Measurements from ENCODE around the gene TNS1.

The TNS1 gene

GRCh38 chr2:217979151-217979811, 23.5 kb downstream of the TNS1 start:
- DNase-seq, result no peak

GRCh38 chr2:217978536-217979150, 24.2 kb downstream of the TNS1 start:
- DNase-seq, result no peak

DNA sequence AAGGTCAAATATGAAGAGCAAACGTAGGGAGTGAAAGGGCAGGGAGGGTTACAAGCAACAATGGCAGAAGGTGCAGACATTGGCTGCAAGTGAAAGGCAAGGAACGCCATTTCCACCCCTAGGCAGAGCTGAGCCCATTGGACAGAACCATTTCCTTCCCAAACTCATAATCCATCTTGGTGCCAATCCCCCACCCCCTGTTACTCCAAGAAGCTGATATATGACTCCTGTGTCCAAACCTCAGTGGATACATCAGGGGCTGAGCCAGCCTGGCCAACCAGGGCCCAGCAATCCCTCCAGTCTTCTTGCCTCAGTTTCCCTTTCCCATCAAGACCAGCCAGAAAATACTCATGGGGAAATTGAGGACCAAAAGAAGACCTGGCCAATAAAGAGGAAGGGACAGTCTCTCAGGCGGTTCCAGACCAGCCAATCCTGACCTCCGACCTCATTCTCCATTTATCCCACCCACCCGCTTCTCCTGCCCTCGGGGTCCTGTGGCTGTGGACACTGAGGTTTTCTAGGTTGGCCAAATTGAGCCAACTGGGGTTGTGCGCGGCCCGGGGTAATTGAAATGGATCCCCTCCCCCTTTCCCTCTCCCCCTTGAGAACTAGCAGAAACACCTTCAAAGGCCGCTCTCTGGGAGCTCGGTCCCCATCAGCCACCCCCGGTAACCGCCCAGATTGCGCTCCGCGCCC, 24.8 kb downstream of the TNS1 start:
- DNase-seq, result no peak

DNA sequence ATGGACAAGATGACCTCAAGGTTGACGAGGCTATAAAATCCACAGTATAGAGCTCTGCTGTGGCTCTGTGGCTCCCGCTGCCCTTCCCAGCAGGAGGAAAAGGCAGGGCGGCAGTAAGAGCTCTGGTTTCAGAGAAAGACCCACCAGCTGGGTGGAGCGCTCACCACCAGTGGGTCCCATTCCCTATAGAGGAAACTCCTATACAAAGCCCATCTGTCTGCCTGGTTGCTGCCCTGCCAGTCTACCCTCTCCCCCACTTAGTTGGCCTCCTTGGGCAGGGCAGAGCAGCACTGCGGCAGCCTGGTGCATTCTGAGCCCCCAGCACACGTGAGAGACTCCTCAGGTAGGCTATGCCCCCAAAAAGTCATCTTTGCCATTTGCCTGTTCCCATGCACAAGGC, 26.5 kb downstream of the TNS1 start:
- no peak for DNase-seq

- no peak for DNase-seq
These were observed 27.2 kb downstream of the TNS1 start for GRCh38 chr2:217975626-217976025.

DNA sequence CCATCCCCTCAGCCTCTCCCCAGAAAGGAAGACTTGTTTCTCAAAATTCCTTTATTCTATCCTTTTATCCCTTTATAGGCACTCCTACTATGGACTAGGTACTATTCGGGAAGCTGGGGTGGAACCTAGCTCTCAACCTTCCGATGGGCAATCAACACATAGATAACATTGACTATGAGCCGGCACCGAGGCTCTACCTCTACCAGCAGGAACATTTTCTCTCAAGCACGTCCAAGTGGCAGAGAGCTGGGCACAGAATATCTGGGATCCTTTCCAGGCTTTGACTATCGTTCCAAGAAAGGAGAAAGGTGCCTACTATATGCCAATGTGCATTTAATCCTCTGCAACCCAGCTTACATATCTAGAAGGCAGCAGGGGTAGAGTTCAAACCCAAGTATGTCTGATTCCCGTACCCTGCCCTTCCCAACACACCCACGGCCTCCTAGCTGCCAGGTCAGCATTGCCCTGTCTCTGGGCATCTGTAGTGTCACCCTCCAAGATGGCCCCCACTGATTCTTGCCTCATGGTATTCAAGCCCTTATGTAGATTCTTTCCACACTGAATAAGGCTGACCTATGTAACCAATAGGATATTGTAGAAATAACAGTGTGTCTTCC, 28.3 kb downstream of the TNS1 start:
- DNase-seq, result no peak

DNA sequence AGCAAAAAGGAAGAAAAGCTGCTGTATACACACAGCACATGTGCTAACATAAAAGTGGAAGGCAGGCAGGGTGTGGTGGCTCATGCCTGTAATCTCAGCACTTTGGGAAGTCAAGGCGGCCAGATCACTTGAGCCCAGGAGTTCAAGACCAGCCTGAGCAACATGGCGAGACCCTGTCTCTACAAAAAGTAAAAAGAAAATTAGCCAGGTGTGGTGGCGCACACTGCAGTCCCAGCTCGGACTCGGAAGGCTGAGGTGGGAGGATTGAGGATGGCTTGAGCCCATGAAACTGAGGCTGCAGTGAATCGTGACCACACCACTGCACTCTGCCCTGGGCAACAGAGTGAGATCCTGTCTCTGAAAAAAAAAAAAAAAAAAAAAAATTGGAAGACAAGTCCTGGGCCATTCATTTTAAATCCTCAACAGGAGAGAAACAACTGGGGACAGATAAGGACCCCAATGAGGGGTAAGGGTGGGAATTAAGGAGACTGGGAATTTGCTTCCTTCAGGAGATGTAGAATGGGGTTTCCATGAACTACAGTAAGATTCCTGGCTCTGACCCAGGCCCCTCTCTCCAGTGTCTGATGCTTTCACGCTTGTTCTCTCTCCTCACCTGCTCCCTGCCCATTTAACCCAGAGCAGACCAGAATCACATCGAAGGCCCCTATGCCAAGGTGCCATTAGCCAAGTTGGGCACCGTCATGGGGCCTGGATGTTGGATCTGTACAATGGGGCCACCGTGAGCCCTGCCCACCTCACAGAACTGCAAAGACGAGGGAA, 29.6 kb downstream of the TNS1 start:
- DNase-seq, result no peak

GRCh38 chr2:217972490-217972889, 30.3 kb downstream of the TNS1 start:
- DNase-seq, result no peak

GRCh38 chr2:217972037-217972436, 30.8 kb downstream of the TNS1 start:
- DNase-seq, result no peak

GRCh38 chr2:217971166-217971565, 31.6 kb downstream of the TNS1 start:
- no peak for DNase-seq

DNA sequence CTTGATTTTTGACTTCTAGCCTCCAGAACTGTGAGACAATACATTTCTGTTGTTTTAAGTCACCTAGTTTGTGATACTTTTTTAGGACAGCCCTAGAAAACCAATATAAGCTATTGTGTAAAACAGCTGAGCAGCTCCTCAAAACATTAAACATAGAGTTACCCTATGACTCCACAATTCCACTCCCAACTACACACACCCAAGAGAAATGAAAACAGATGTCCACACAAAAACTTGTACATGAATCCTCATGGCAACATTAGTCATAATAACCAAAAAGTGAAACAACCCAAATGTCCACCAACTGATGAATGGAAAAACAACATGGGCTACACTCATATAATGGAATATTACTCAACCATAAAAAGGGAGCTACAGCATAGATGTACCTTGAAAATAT, 32.6 kb downstream of the TNS1 start:
- DNase-seq, result no peak

DNA sequence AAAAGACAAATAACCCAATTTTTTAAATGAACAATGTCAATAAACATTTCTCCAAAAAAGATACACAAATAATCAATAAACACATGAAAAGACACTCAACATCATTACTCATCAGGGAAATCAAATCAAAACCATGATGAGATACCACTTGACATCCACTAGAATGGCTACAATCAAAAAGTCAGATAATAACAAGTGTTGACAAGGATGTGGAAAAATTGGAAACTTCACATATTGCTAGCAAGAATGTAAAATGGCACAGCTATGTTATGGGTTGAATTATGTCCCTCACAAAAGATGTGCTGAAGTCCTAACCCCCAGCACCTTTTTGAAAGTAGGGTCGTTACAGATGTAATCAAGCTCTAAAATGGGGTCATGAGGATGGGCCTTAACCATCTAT, 33.2 kb downstream of the TNS1 start:
- DNase-seq, result no peak

DNA sequence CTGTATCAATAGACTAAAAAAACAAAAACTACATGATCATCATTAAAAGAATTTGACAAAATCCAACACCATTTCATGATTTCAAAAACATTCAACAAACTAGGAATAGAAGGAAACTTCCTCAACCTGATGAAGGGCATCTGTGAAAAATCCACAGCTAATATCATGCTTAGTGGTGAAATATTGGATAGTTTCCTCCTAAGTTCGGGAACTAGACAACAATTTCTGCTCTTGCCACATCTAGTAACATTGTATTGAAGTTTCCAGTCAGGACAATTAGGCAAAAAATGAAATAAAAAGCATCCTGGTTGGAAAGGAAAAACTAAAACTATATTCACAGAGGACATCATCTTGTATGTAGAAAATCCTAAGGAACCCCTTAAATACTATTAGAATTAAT, 34.8 kb downstream of the TNS1 start:
- DNase-seq, result no peak

DNA sequence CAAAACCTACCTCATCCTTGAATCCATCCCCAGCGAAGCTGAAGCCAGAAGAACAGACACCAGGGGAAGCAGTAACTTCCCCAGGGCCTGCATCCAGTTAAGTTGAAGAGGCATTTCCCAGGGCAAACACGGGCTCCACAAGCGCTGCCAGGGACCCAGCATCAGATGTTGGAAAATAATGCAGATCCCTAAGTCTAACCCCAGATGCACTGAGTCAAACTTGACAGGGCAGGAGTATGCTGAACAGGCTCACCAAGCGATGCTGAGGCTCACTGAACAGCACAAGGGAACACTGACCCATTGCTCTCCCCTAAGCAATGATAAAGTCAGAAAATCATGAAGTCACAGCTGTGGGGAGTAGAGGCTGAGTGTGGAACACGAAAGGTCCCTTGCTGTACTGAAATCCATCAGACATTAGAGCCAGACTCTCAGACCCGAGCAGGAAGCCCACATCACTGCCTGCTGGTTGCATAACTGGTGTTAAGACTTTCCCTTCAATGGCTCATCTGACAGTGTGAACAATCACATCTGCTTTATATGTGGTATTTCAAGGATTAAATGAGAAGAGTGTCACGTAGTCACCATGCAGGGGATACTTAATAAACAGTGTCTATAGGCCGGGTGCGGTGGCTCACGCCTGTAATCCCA, 36.2 kb downstream of the TNS1 start:
- DNase-seq, result no peak

GRCh38 chr2:217964275-217965161, 38.3 kb downstream of the TNS1 start:
- no peak for DNase-seq

GRCh38 chr2:217960351-217960750, 42.4 kb downstream of the TNS1 start:
- no peak for DNase-seq

GRCh38 chr2:217959723-217960122, 43.1 kb downstream of the TNS1 start:
- DNase-seq, result no peak

DNA sequence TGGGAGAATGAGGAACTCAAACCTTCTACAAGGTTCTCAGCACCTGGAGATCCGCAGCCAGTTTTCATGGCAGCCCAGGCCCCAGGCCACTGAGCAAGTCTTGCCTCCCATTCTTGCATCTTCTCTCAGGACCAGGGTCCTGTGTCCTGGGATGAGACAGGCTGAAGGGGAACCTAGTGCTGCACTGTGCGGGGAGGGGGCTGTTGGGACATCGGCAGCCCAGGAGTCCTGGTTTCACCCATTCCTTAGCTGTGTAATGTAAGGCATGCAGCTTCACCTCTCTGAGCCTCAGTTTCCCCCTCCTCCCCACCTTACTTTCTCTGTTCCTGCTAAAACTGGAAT, 43.9 kb downstream of the TNS1 start:
- no peak for DNase-seq

- DNase-seq, result no peak
These were observed 44.5 kb downstream of the TNS1 start for GRCh38 chr2:217958206-217958883.

DNA sequence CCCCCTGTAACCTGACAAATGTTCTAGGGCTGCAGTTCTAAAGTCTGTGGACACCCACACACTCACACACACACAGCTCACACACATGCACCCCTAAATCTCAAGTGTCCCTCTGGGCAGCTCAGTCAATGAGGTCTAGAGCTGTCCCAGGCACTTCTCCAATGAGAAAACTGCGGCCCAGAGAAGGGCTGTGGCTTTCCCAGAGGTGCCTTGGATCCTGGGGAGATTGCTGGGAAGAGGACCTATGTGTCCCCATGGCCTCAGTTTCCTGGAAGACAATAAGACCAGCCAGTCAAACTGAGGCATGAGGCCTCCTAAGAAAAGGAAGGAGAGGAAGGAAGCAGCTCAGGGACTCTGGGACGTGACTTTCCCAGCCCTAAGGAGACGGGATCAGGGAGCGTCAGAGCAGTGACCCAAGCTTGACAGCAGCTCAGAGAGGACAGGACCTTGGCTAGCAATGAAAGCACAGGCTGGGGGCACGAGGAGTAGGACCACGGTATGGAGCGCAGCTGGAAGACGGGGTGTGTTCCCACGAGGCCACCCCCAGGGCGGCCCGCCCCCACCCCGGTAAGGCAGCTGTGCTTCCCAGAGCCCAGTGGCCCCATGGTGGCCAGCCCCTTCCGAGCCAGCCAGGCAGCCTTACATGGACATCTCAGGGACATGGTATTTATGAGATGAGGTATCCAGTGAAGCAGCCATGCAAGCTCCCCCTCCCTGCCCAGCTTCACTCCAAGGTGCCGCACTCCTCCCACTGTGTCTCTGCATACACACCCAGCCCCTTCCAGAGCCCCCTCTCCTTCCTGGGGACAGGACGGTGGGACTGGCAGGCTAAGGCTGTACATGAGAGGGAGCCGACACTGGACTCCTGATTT, 46.0 kb downstream of the TNS1 start:
- no peak for DNase-seq
